OCI-LY1 (cell line): ENCODE results near the gene MAPK8IP3.

Source experiments
- H2AFZ ChIP-seq: fragments of 200-600 bp; sonication (generic), shearing (Covaris generic); 2 replicates; pipeline ENCODE4 v1.6.0; 2014; ENCODE audit warnings: antibody characterized with exemption, mild to moderate bottlenecking, low read length
- H3F3A ChIP-seq: fragments of 200-600 bp; sonication (generic), shearing (Covaris generic); 2 replicates; pipeline ENCODE4 v1.6.0; 2014; ENCODE audit warnings: mild to moderate bottlenecking, antibody characterized with exemption, low read length, moderate library complexity; ENCODE audit not compliant: insufficient read depth
- H3K27ac ChIP-seq: fragments of 200-600 bp; sonication (generic); 2 replicates; pipeline ENCODE4 v1.5.1; 2014; ENCODE audit warnings: low read length, mixed run types, mild to moderate bottlenecking, low read depth; ENCODE audit not compliant: poor library complexity, severe bottlenecking
- H3K27me3 ChIP-seq: fragments of 200-600 bp; sonication (generic); 2 replicates; pipeline ENCODE4 v1.6.0; 2014; ENCODE audit warnings: antibody characterized with exemption, mild to moderate bottlenecking, low read length, moderate library complexity; ENCODE audit not compliant: insufficient read depth
- H3K36me3 ChIP-seq: fragments of 200-600 bp; sonication (generic); 2 replicates; pipeline ENCODE4 v1.6.1; 2014; ENCODE audit warnings: mild to moderate bottlenecking, antibody characterized with exemption, low read length, moderate library complexity, mixed read lengths; ENCODE audit not compliant: insufficient read depth
- H3K4me1 ChIP-seq: fragments of 200-600 bp; sonication (generic); 2 replicates; pipeline ENCODE4 v1.5.1; 2014; ENCODE audit warnings: mild to moderate bottlenecking, low read length, moderate library complexity; ENCODE audit not compliant: insufficient read depth, severe bottlenecking
- H3K4me2 ChIP-seq: fragments of 200-600 bp; sonication (generic), shearing (Covaris generic); 2 replicates; pipeline ENCODE4 v1.6.1; 2014; ENCODE audit warnings: low read length
- H3K4me3 ChIP-seq: fragments of 200-600 bp; sonication (generic); 2 replicates; pipeline ENCODE4 v1.5.1; 2014; ENCODE audit warnings: low read length, low read depth, mild to moderate bottlenecking, mixed read lengths; ENCODE audit not compliant: poor library complexity, severe bottlenecking
- H3K79me2 ChIP-seq: fragments of 200-600 bp; shearing (Covaris generic); 2 replicates; pipeline ENCODE4 v1.6.1; 2016; ENCODE audit warnings: mixed run types, low read length, mixed read lengths; ENCODE audit not compliant: insufficient read depth
- H3K9ac ChIP-seq: fragments of 200-600 bp; sonication (generic), shearing (Covaris generic); 2 replicates; pipeline ENCODE4 v1.6.1; 2014; ENCODE audit warnings: mild to moderate bottlenecking, low read length, mixed read lengths
- H3K9me2 ChIP-seq: fragments of 200-600 bp; sonication (generic), shearing (Covaris generic); 2 replicates; pipeline ENCODE4 v1.6.1; 2014; ENCODE audit warnings: low read depth, mild to moderate bottlenecking, low read length, mixed read lengths
- H3K9me3 ChIP-seq: fragments of 200-600 bp; shearing (Covaris generic); 2 replicates; pipeline ENCODE4 v1.6.1; 2014; ENCODE audit warnings: low read length, mixed read lengths
- H4K20me1 ChIP-seq: fragments of 200-600 bp; sonication (generic), shearing (Covaris generic); 2 replicates; pipeline ENCODE4 v1.6.0; 2016; ENCODE audit warnings: mild to moderate bottlenecking, low read length; ENCODE audit not compliant: insufficient read depth
- CTCF ChIP-seq: fragments of 200-600 bp; sonication (generic), shearing (Covaris generic); IDR thresholded peaks from 2 replicates; pipeline ENCODE4 v1.5.1; 2017; ENCODE audit warnings: mild to moderate bottlenecking, antibody characterized with exemption, low read length, moderate library complexity, mixed read lengths
- EZH2 ChIP-seq: fragments of 200-600 bp; sonication (generic), shearing (Covaris generic); IDR thresholded peaks from 2 replicates; pipeline ENCODE4 v1.8.0; 2017; ENCODE audit warnings: borderline replicate concordance, mixed run types, mild to moderate bottlenecking, antibody characterized with exemption, low read length, moderate library complexity, mixed read lengths

The MAPK8IP3 gene

GRCh38 chr16:1789643-1790045 is 83.6 kb downstream of the MAPK8IP3 start:
- Histone ChIP-seq H4K20me1 (no peaks in the 10 kb centered on the region), H3K4me2 (no peak overlapping the region), H3K79me2 (no peaks in the 10 kb centered on the region; the same call in 1 of the 2 replicates), H3K9ac (no peak overlapping the region), H3K27ac (no peak overlapping the region), H3K27me3 (no peaks in the 10 kb centered on the region), H3K9me3 (no peaks in the 10 kb centered on the region), H3K9me2 (no peaks in the 10 kb centered on the region), H3K4me3 (no peak overlapping the region), H3F3A (no peaks in the 10 kb centered on the region), H3K36me3 (peaks cover 42% of the 10 kb centered on the region), H2AFZ (no peak overlapping the region), H3K4me1 (no peaks in the 10 kb centered on the region)
- no peak for TF ChIP-seq EZH2
- no peak for TF ChIP-seq CTCF

DNA sequence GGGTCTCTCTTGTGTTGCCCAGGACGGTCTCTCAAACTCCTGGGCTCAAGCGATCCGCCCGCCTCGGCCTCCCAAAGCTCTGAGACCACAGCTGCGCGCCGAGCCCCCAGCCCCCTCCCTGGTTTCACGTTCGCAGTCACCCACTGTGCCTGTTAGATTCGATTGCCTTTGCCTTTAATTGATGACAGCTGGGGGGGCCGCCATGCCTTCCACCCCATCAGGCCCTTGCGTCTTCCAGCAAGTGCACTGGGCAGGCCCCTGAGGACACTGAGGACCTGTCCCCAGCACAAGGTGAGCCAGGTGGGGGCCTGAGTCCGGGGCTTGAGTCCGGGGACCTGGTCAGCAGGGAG is 84.2 kb downstream of the MAPK8IP3 start:
- no peaks in the 10 kb centered on the region for H3K27me3 ChIP-seq
- no peaks in the 10 kb centered on the region; the same call in 1 of the 2 replicates for H3K79me2 ChIP-seq
- H3K36me3 ChIP-seq, result peaks cover 37% of the 10 kb centered on the region
- no peaks in the 10 kb centered on the region for H3F3A ChIP-seq
- H4K20me1 ChIP-seq, result no peaks in the 10 kb centered on the region
- H3K9me3 ChIP-seq, result no peaks in the 10 kb centered on the region
- H3K9ac ChIP-seq, result no peak overlapping the region
- no peaks in the 10 kb centered on the region for H3K9me2 ChIP-seq
- no peak for TF ChIP-seq EZH2
- no peak for TF ChIP-seq CTCF
- no peak overlapping the region for H3K4me2 ChIP-seq
- H3K4me1 ChIP-seq, result no peaks in the 10 kb centered on the region
- H2AFZ ChIP-seq, result no peak overlapping the region
- no peak overlapping the region for H3K4me3 ChIP-seq
- no peak overlapping the region for H3K27ac ChIP-seq

- no peaks in the 10 kb centered on the region for H3F3A ChIP-seq
- no peak overlapping the region for H3K27ac ChIP-seq
- peaks cover 33% of the 10 kb centered on the region for H3K36me3 ChIP-seq
- no peak overlapping the region for H2AFZ ChIP-seq
- H4K20me1 ChIP-seq, result no peaks in the 10 kb centered on the region
- no peak overlapping the region for H3K9ac ChIP-seq
- no peak for TF ChIP-seq CTCF
- no peak for TF ChIP-seq EZH2
- no peak overlapping the region for H3K4me2 ChIP-seq
- H3K4me1 ChIP-seq, result no peaks in the 10 kb centered on the region
- H3K27me3 ChIP-seq, result no peaks in the 10 kb centered on the region
- H3K9me3 ChIP-seq, result no peaks in the 10 kb centered on the region
- H3K79me2 ChIP-seq, result no peaks in the 10 kb centered on the region
- H3K9me2 ChIP-seq, result no peaks in the 10 kb centered on the region
- H3K4me3 ChIP-seq, result no peak overlapping the region
Observed at GRCh38 chr16:1790611-1791255, 84.7 kb downstream of the MAPK8IP3 start.
